Stomach (tissue), 4 donors: ENCODE results near the gene WDR48.

Source experiments
- CTCF ChIP-seq, 7 experiments: fragments of 450-650 bp in 4 of 7; fragments of 200-600 bp in 3 of 7; sonication (generic) in 3 of 7; IDR thresholded peaks; one replicate each; pipeline ENCODE4 v1.5.1; 2016 to 2019; ENCODE audit warnings: antibody characterized with exemption in 7 of 7, control low read depth in 2 of 7, mild to moderate bottlenecking in 1 of 7
- POLR2A ChIP-seq, 4 donors: fragments of 450-650 bp; IDR thresholded peaks; one replicate each; pipeline ENCODE4 v1.6.1; 2016; ENCODE audit warnings: antibody characterized with exemption in 4 of 4, control low read depth in 2 of 4, mild to moderate bottlenecking in 1 of 4, moderate library complexity in 1 of 4
- POLR2AphosphoS5 ChIP-seq, 3 donors: sonication (generic); formaldehyde crosslinking; IDR thresholded peaks; one replicate each; pipeline ENCODE4 v1.6.1; 2016; ENCODE audit warnings: antibody characterized with exemption in 3 of 3

- TF ChIP-seq POLR2A (IDR thresholded peaks at IDR 0.05) (no peak), POLR2AphosphoS5 (IDR thresholded peaks at IDR 0.05) (no peak), CTCF (IDR thresholded peaks at IDR 0.05) (no peak)
Observed at GRCh38 chr3:39015418-39015817, 36.4 kb upstream of the WDR48 start.
